ENCODE measurements around the gene HGD.

GRCh38 chr3:120596853-120597223 lies 85.2 kb downstream of the HGD start:
- TF ChIP-seq CTCF (optimal IDR thresholded peaks at IDR 0.05 in 1 of 3, IDR thresholded peaks at IDR 0.05 in 1 of 3, conservative IDR thresholded peaks at IDR 0.05 in 1 of 3; ENCODE audit: extremely low read depth in 1 of 3, insufficient read depth in 2 of 3, low read length in 3 of 3) (no peak), EZH2 (IDR thresholded peaks at IDR 0.05; ENCODE audit: low read length) (no peak)
